Erythroblast (primary cell): ENCODE data around the gene CHN1.

Experiments
- GATA1 ChIP-seq: IDR thresholded peaks from 2 replicates; pipeline ENCODE4 v1.6.1; 2011; ENCODE audit warnings: low read depth, mild to moderate bottlenecking, control low read depth, low read length, moderate library complexity
- POLR2A ChIP-seq: IDR thresholded peaks from 2 replicates; pipeline ENCODE4 v1.6.1; 2011; ENCODE audit warnings: mild to moderate bottlenecking, low read length

DNA sequence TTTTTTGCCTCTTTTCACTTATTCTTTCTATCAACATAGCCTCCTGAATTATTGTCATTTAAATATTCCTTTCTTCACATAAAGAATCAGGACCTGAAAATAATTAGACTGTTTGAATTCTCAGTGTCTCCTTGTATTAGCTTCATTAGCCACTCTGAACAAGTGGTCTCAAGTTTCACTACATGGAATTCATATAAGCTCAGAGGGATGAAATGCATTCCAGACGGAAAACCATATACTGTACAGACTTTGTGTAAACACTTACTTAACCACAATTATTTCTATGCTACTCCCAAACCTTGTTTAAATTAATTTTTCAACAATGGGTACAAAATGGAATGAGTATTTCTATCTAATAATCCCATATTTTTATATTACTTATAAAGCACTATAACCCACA lies 53.4 kb downstream of the CHN1 start:
- TF ChIP-seq POLR2A, result no peak
- no peak for TF ChIP-seq GATA1
